ENCODE measurements around the gene SOHLH1. TPM values are rescaled to one million over a fixed set of nuclear protein-coding genes. Genes with fewer than 3 reads are reported as not detected.

Gene SOHLH1
- total RNA-seq, 1 donor from 2014 or later: 0.18 TPM

GRCh38 chr9:135745189-135745588 is 45.9 kb upstream of the SOHLH1 start:
- Mint-ChIP-seq H3K4me1 (ENCODE audit: unreplicated experiment) (no peaks in the 10 kb centered on the region), H3K9me3 (ENCODE audit: unreplicated experiment) (no peaks in the 10 kb centered on the region), H3K36me3 (ENCODE audit: low read depth, unreplicated experiment) (no peaks in the 10 kb centered on the region)

DNA sequence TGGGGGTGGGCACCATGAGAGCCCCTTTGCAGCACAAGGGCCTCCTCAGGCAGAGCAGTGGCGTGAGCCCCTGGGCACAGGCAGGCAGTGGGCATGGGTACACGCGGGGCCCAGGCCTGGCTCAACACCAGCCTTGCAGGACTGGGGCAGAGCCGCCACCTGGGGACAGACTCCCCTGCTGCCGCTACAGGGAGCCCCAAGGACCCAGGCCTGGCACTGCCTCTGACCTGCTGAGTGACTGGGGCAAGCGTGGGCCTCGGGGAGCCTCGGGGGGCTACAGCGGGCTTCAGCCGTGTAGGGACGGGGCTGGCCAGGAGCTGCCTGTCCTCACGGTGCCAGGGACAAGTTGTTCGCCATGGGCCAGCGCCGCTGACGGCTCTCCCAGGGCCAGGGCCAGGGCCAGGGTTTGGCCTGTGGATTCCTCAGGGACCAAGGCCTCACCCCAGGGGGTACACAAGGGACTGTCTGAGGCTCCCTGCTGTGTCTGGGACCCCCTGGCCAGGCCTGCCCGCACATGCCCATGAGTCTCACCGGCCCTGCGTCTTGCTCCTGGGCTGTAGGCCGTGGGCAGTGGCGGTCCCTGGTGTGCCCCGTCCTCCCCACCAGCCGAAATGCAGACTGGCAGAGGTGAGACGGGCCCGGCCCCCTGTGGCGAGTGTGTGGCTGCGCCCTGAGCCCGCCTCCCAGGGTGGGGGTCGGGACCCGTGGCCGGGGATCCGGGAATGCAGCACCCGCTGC is 45.2 kb upstream of the SOHLH1 start:
- H3K27me3 Mint-ChIP-seq (ENCODE audit: unreplicated experiment): peaks cover 4% of the 10 kb centered on the region
- TF ChIP-seq CTCF (IDR thresholded peaks at IDR 0.05; ENCODE audit: unreplicated experiment): no peak
- no peaks in the 10 kb centered on the region for H3K36me3 Mint-ChIP-seq (ENCODE audit: low read depth, unreplicated experiment)
- DNase-seq (ENCODE audit: low spot score): no peak
- no peak overlapping the region for H3K27ac Mint-ChIP-seq (ENCODE audit: unreplicated experiment)
- no peak overlapping the region for H3K4me3 Mint-ChIP-seq (ENCODE audit: unreplicated experiment)
- no peaks in the 10 kb centered on the region for H3K9me3 Mint-ChIP-seq (ENCODE audit: unreplicated experiment)
- H3K4me1 Mint-ChIP-seq (ENCODE audit: unreplicated experiment): no peaks in the 10 kb centered on the region

More at GRCh38 chr9:135745189-135745588, 45.9 kb upstream of the SOHLH1 start:
- H3K27me3 Mint-ChIP-seq (ENCODE audit: unreplicated experiment): peaks cover 4% of the 10 kb centered on the region
- TF ChIP-seq CTCF (IDR thresholded peaks at IDR 0.05; ENCODE audit: unreplicated experiment): no peak
- no peak for DNase-seq (ENCODE audit: low spot score)
- no peak overlapping the region for H3K4me3 Mint-ChIP-seq (ENCODE audit: unreplicated experiment)
- no peak overlapping the region for H3K27ac Mint-ChIP-seq (ENCODE audit: unreplicated experiment)

DNA sequence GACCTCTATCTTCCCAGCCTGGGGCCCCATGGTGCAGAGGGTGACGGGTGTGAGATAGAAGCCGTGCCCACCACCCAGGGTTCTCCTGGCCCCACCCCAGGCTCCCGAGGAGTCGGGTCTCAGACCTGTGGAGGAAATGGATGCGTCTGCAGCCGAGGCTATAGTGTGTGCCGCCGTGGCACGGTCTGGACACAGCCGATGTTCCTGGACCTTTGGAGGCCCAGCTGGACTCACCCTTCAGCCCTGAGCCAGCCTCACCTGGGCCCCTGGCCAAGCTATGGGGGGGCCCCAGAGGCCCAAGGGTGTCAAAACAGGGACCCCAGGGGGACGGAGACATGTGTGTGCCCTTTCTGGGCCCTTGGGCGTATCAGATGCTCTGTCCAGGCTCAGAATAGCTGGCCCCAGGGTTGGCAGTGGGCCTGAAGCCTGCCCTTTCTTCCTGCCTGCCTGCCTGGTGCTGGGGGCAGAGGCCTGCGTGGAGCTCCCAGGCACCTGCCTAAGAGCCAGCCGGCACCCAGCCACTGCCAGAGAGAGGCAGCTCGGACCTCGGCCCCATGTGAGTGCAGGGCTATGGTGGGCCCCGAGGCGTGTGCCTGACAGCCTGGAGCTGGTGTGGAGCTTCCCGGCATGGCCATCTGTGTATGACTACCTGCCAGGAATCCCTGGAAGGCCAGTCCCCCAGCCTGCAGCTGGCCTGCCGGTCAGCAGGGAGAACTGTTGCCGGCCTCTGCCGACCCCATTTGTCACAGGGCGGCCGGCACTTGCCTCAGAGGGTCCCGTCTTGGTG is 44.5 kb upstream of the SOHLH1 start:
- no peak overlapping the region for H3K4me3 Mint-ChIP-seq (ENCODE audit: unreplicated experiment)
- no peak overlapping the region for H3K27ac Mint-ChIP-seq (ENCODE audit: unreplicated experiment)
- DNase-seq (ENCODE audit: low spot score): no peak
- H3K36me3 Mint-ChIP-seq (ENCODE audit: low read depth, unreplicated experiment): no peaks in the 10 kb centered on the region
- peaks cover 4% of the 10 kb centered on the region for H3K27me3 Mint-ChIP-seq (ENCODE audit: unreplicated experiment)
- TF ChIP-seq CTCF (IDR thresholded peaks at IDR 0.05; ENCODE audit: unreplicated experiment): no peak
- no peaks in the 10 kb centered on the region for H3K9me3 Mint-ChIP-seq (ENCODE audit: unreplicated experiment)
- no peaks in the 10 kb centered on the region for H3K4me1 Mint-ChIP-seq (ENCODE audit: unreplicated experiment)

GRCh38 chr9:135743021-135743420 is 43.7 kb upstream of the SOHLH1 start:
- no peak for DNase-seq (ENCODE audit: low spot score)
- H3K36me3 Mint-ChIP-seq (ENCODE audit: low read depth, unreplicated experiment): no peaks in the 10 kb centered on the region
- H3K27ac Mint-ChIP-seq (ENCODE audit: unreplicated experiment): no peak overlapping the region
- H3K9me3 Mint-ChIP-seq (ENCODE audit: unreplicated experiment): no peaks in the 10 kb centered on the region
- no peak for TF ChIP-seq CTCF (IDR thresholded peaks at IDR 0.05; ENCODE audit: unreplicated experiment)
- H3K27me3 Mint-ChIP-seq (ENCODE audit: unreplicated experiment): peaks cover 4% of the 10 kb centered on the region
- no peaks in the 10 kb centered on the region for H3K4me1 Mint-ChIP-seq (ENCODE audit: unreplicated experiment)
- H3K4me3 Mint-ChIP-seq (ENCODE audit: unreplicated experiment): no peak overlapping the region

Data from endothelial cell (in vitro differentiated cells).